Activated CD8-positive, alpha-beta memory T cell treated with anti-CD3 and anti-CD28 coated beads, Interleukin-2, amount 50 U/mL, for 24 hours (primary cell): Measurements from ENCODE around the gene ADAM15.
A peak's percentile ranks its signal among the peaks of the same experiment; 100 is the strongest.

Experiments
- DNase-seq: peaks from one replicate; pipeline ENCODE4 v3.0.0-alpha.2; 2020; ENCODE audit errors: extremely low read depth

The ADAM15 gene

GRCh38 chr1:155073377-155074242 is 22.5 kb downstream of the ADAM15 start:
- no peak for DNase-seq

- no peak for DNase-seq
Observed at GRCh38 chr1:155075535-155075934, 24.4 kb downstream of the ADAM15 start.

GRCh38 chr1:155076371-155076770 is 25.3 kb downstream of the ADAM15 start:
- DNase-seq, result no peak

- no peak for DNase-seq
Observed at GRCh38 chr1:155077346-155077745, 26.2 kb downstream of the ADAM15 start.

GRCh38 chr1:155077758-155078445 is 26.8 kb downstream of the ADAM15 start:
- DNase-seq, result no peak

- no peak for DNase-seq
Observed at GRCh38 chr1:155078469-155079209, 27.5 kb downstream of the ADAM15 start, which contains the start of gene EFNA3. TSS of gene EFNA3 (plus strand) at chr1:155078837. CDS start at chr1:155078942, 105 bp downstream.

- DNase-seq, result no peak
Observed at GRCh38 chr1:155079210-155079486, 28.0 kb downstream of the ADAM15 start.

GRCh38 chr1:155079487-155080311 is 28.6 kb downstream of the ADAM15 start:
- no peak for DNase-seq

- no peak for DNase-seq
Observed at GRCh38 chr1:155080312-155081228, 29.5 kb downstream of the ADAM15 start.

- DNase-seq, result no peak
Observed at GRCh38 chr1:155081472-155082300, 30.6 kb downstream of the ADAM15 start.

GRCh38 chr1:155082301-155083051 is 31.4 kb downstream of the ADAM15 start:
- DNase-seq, result no peak

GRCh38 chr1:155083052-155083541 is 32.0 kb downstream of the ADAM15 start:
- no peak for DNase-seq

- no peak for DNase-seq
Observed at GRCh38 chr1:155083865-155084721, 33.0 kb downstream of the ADAM15 start.

GRCh38 chr1:155084722-155085503 is 33.8 kb downstream of the ADAM15 start:
- peak; percentile 73 for DNase-seq

GRCh38 chr1:155085504-155086127 is 34.5 kb downstream of the ADAM15 start:
- peak; percentile 49 for DNase-seq

- DNase-seq, result peak; percentile 41
Observed at GRCh38 chr1:155086128-155086741, 35.1 kb downstream of the ADAM15 start.
